BLaER1 treated with 17β-estradiol and CSF1 and Interleukin-3, amounts not matched to agents 10 nM and 100 nM (cell line): Measurements from ENCODE around the gene GYS2.
"Not testable (repeated sequence)": the region's sequence is repeated elsewhere in the genome, so short reads cannot be mapped to it uniquely, and the experiment has no call there.

ENCODE experiments used
- H3K27ac ChIP-seq, 11 experiments: shearing (Covaris generic); formaldehyde crosslinking; 2 replicates each; pipeline ENCODE4 v1.8.1; 2022
- H3K27me3 ChIP-seq, 11 experiments: shearing (Covaris generic); formaldehyde crosslinking; 2 replicates each; pipeline ENCODE4 v1.8.1; 2022
- H3K36me3 ChIP-seq, 11 experiments: shearing (Covaris generic); formaldehyde crosslinking; 2 replicates each; pipeline ENCODE4 v1.8.1; 2022
- H3K4me1 ChIP-seq, 10 experiments: shearing (Covaris generic); formaldehyde crosslinking; 2 replicates each; pipeline ENCODE4 v1.8.1; 2022
- H3K4me2 ChIP-seq, 11 experiments: shearing (Covaris generic); formaldehyde crosslinking; 2 replicates each; pipeline ENCODE4 v1.8.1; 2022
- H3K4me3 ChIP-seq, 10 experiments: shearing (Covaris generic); formaldehyde crosslinking; 2 replicates each; pipeline ENCODE4 v1.8.1; 2022
- H3K9ac ChIP-seq, 11 experiments: shearing (Covaris generic); formaldehyde crosslinking; 2 replicates each; pipeline ENCODE4 v1.8.1; 2022
- H3K9me3 ChIP-seq, 11 experiments: shearing (Covaris generic); formaldehyde crosslinking; replicated peaks in 1 of 11; 2 replicates each; pipeline ENCODE4 v1.8.1; 2022
- H4K20me1 ChIP-seq, 11 experiments: shearing (Covaris generic); formaldehyde crosslinking; 2 replicates each; pipeline ENCODE4 v1.8.1; 2022
- Cebpa-rat ChIP-seq, 11 experiments: shearing (Covaris generic); IDR thresholded peaks; 2 replicates each; pipeline ENCODE4 v1.8.1; 2022

GYS2 gene

GRCh38 chr12:21585485-21585884 is 19.2 kb downstream of the GYS2 start:
- Histone ChIP-seq H3K9ac (no peak overlapping the region), H3K27ac (no peak overlapping the region), H4K20me1 (no peaks in the 10 kb centered on the region), H3K27me3 (no peaks in the 10 kb centered on the region), H3K4me3 (no peak overlapping the region), H3K9me3 (peaks cover 0 to 16% (median 9%) of the 10 kb centered on the region in 11 experiments; a peak in 15 of 22 replicates), H3K4me1 (peaks cover 0 to 10% (median 0%) of the 10 kb centered on the region in 10 experiments; a peak in 6 of 20 replicates), H3K4me2 (no peak overlapping the region), H3K36me3 (no peaks in the 10 kb centered on the region)
- no peak for TF ChIP-seq Cebpa-rat (IDR thresholded peaks at IDR 0.05)

- H3K4me3 ChIP-seq, H3K27me3 ChIP-seq, H3K27ac ChIP-seq, H3K9me3 ChIP-seq, H3K4me2 ChIP-seq, H3K36me3 ChIP-seq, H3K9ac ChIP-seq, H4K20me1 ChIP-seq: not testable (repeated sequence)
- peaks cover 0 to 10% (median 0%) of the 10 kb centered on the region in 10 experiments; a peak in 7 of 20 replicates for H3K4me1 ChIP-seq
These were observed 20.1 kb downstream of the GYS2 start for GRCh38 chr12:21584403-21585182.

GRCh38 chr12:21583587-21583986 is 21.1 kb downstream of the GYS2 start:
- Histone ChIP-seq H3K4me1 (peaks cover 0 to 17% (median 0%) of the 10 kb centered on the region in 10 experiments; a peak in 7 of 20 replicates), H3K27ac (no peak overlapping the region), H3K4me2 (no peak overlapping the region), H3K4me3 (no peak overlapping the region), H3K9me3 (peaks cover 0 to 9% (median 0%) of the 10 kb centered on the region in 11 experiments; a peak in 5 of 22 replicates), H3K36me3 (no peaks in the 10 kb centered on the region), H3K27me3 (no peaks in the 10 kb centered on the region), H4K20me1 (no peaks in the 10 kb centered on the region), H3K9ac (no peak overlapping the region)
- no peak for TF ChIP-seq Cebpa-rat (IDR thresholded peaks at IDR 0.05)

GRCh38 chr12:21580748-21581516 is 23.7 kb downstream of the GYS2 start:
- Histone ChIP-seq H3K27me3 (no peaks in the 10 kb centered on the region), H3K4me3 (no peak overlapping the region), H3K27ac (no peak overlapping the region), H3K36me3 (no peaks in the 10 kb centered on the region), H3K9me3 (no peaks in the 10 kb centered on the region; a peak in 1 of 22 replicates), H4K20me1 (no peaks in the 10 kb centered on the region), H3K4me1 (peaks cover 0 to 17% (median 0%) of the 10 kb centered on the region in 10 experiments; a peak in 7 of 20 replicates), H3K4me2 (peak overlapping the region in 5 of 11 experiments; percentile 3 to 47 (median 34); a peak in 6 of 22 replicates), H3K9ac (no peak overlapping the region)
- TF ChIP-seq Cebpa-rat (IDR thresholded peaks at IDR 0.05): no peak

GRCh38 chr12:21577516-21577915 is 27.1 kb downstream of the GYS2 start:
- TF ChIP-seq Cebpa-rat (IDR thresholded peaks at IDR 0.05): no peak
- no peak overlapping the region for H3K4me2 ChIP-seq
- no peaks in the 10 kb centered on the region for H3K27me3 ChIP-seq
- no peak overlapping the region for H3K9ac ChIP-seq
- H4K20me1 ChIP-seq: no peaks in the 10 kb centered on the region
- H3K4me3 ChIP-seq: no peak overlapping the region
- H3K9me3 ChIP-seq: no peaks in the 10 kb centered on the region
- H3K4me1 ChIP-seq: peaks cover 0 to 17% (median 0%) of the 10 kb centered on the region in 10 experiments; a peak in 7 of 20 replicates
- no peak overlapping the region for H3K27ac ChIP-seq
- H3K36me3 ChIP-seq: no peaks in the 10 kb centered on the region

GRCh38 chr12:21576431-21576830 is 28.2 kb downstream of the GYS2 start:
- H3K4me3 ChIP-seq: no peak overlapping the region
- TF ChIP-seq Cebpa-rat (IDR thresholded peaks at IDR 0.05): no peak
- no peaks in the 10 kb centered on the region for H4K20me1 ChIP-seq

GRCh38 chr12:21573733-21574358 is 30.8 kb downstream of the GYS2 start:
- Histone ChIP-seq H3K36me3 (no peaks in the 10 kb centered on the region), H4K20me1 (no peaks in the 10 kb centered on the region), H3K27ac (no peak overlapping the region), H3K4me1 (no peaks in the 10 kb centered on the region), H3K4me3 (no peak overlapping the region), H3K9ac (no peak overlapping the region), H3K4me2 (no peak overlapping the region), H3K9me3 (no peaks in the 10 kb centered on the region), H3K27me3 (no peaks in the 10 kb centered on the region)
- no peak for TF ChIP-seq Cebpa-rat (IDR thresholded peaks at IDR 0.05)

More at GRCh38 chr12:21576431-21576830, 28.2 kb downstream of the GYS2 start:
- no peaks in the 10 kb centered on the region for H3K9me3 ChIP-seq
- no peaks in the 10 kb centered on the region for H3K27me3 ChIP-seq
- H3K4me1 ChIP-seq: peaks cover 0 to 15% (median 0%) of the 10 kb centered on the region in 10 experiments; a peak in 7 of 20 replicates
- H3K4me2 ChIP-seq: no peak overlapping the region
- H3K9ac ChIP-seq: no peak overlapping the region
- H3K36me3 ChIP-seq: no peaks in the 10 kb centered on the region
- H3K27ac ChIP-seq: no peak overlapping the region

- no peak overlapping the region for H3K4me3 ChIP-seq
- H3K27me3 ChIP-seq: no peaks in the 10 kb centered on the region
- no peaks in the 10 kb centered on the region for H3K36me3 ChIP-seq
- H3K9me3 ChIP-seq: no peaks in the 10 kb centered on the region
- H3K4me1 ChIP-seq: no peaks in the 10 kb centered on the region
- no peak overlapping the region for H3K4me2 ChIP-seq
- H3K27ac ChIP-seq: no peak overlapping the region
- no peak for TF ChIP-seq Cebpa-rat (IDR thresholded peaks at IDR 0.05)
- no peaks in the 10 kb centered on the region for H4K20me1 ChIP-seq
- no peak overlapping the region for H3K9ac ChIP-seq
These were observed 33.6 kb downstream of the GYS2 start for GRCh38 chr12:21571046-21571445.

- Histone ChIP-seq H3K9ac (no peak overlapping the region), H3K4me2 (no peak overlapping the region), H4K20me1 (no peaks in the 10 kb centered on the region), H3K27me3 (no peaks in the 10 kb centered on the region), H3K4me1 (no peaks in the 10 kb centered on the region), H3K27ac (no peak overlapping the region), H3K4me3 (no peak overlapping the region), H3K9me3 (no peaks in the 10 kb centered on the region), H3K36me3 (no peaks in the 10 kb centered on the region)
- TF ChIP-seq Cebpa-rat (IDR thresholded peaks at IDR 0.05): no peak
These were observed 36.5 kb downstream of the GYS2 start for GRCh38 chr12:21568115-21568514.
